Measurements from ENCODE around the gene ANKLE2.

DNA sequence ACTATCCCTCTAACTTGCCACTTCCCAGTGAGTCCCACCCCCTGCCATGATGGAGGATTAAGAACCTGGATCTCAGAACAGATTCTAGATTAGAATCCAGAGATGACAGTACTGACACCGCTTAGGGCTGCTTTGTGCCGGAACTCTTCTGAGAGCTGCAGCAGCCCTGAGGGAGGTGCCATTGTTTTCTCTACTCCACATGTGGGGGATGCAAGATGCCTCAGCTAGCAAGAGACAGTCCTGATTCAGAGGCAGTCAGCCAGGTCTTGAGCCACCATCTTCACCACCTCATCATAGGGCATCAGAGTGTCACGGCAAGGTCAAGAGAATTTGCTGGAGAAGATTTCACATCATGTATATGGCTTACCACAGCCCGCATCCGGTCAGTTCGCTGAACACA is 54.4 kb downstream of the ANKLE2 start:
- TF ChIP-seq, protein P1, sequence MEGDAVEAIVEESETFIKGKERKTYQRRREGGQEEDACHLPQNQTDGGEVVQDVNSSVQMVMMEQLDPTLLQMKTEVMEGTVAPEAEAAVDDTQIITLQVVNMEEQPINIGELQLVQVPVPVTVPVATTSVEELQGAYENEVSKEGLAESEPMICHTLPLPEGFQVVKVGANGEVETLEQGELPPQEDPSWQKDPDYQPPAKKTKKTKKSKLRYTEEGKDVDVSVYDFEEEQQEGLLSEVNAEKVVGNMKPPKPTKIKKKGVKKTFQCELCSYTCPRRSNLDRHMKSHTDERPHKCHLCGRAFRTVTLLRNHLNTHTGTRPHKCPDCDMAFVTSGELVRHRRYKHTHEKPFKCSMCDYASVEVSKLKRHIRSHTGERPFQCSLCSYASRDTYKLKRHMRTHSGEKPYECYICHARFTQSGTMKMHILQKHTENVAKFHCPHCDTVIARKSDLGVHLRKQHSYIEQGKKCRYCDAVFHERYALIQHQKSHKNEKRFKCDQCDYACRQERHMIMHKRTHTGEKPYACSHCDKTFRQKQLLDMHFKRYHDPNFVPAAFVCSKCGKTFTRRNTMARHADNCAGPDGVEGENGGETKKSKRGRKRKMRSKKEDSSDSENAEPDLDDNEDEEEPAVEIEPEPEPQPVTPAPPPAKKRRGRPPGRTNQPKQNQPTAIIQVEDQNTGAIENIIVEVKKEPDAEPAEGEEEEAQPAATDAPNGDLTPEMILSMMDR (optimal IDR thresholded peaks at IDR 0.05 in 1 of 3, IDR thresholded peaks at IDR 0.05 in 1 of 3, conservative IDR thresholded peaks at IDR 0.05 in 1 of 3; ENCODE audit: extremely low read depth in 1 of 3, insufficient read depth in 2 of 3, low read length in 3 of 3), result no peak
- TF ChIP-seq EZH2 (IDR thresholded peaks at IDR 0.05; ENCODE audit: low read length), result no peak

All from keratinocyte (primary cell).